HL-60 (cell line): ENCODE measurements around the gene MT1H.
"Not testable (repeated sequence)": the region's sequence is repeated elsewhere in the genome, so short reads cannot be mapped to it uniquely, and the experiment has no call there.

Experiments
- GABPA ChIP-seq: IDR thresholded peaks from 2 replicates; pipeline ENCODE4 v1.6.1; 2012; ENCODE audit warnings: low read depth
- POLR2AphosphoS5 ChIP-seq: IDR thresholded peaks from 2 replicates; pipeline ENCODE4 v1.6.1; 2012; ENCODE audit warnings: low read depth
- SPI1 ChIP-seq: IDR thresholded peaks from 2 replicates; pipeline ENCODE4 v1.6.1; 2012; ENCODE audit warnings: low read depth, mild to moderate bottlenecking, borderline replicate concordance
- TF ChIP-seq, protein P1 (sequence below): IDR thresholded peaks from one replicate; pipeline ENCODE4 v1.5.1; 2011; ENCODE audit warnings: low read length, control low read depth, inconsistent platforms; ENCODE audit not compliant: insufficient read depth
- TF ChIP-seq, protein P2 (sequence below): IDR thresholded peaks from 2 replicates; pipeline ENCODE4 v1.6.1; 2012; ENCODE audit warnings: low read depth; ENCODE audit not compliant: insufficient replicate concordance

DNA sequence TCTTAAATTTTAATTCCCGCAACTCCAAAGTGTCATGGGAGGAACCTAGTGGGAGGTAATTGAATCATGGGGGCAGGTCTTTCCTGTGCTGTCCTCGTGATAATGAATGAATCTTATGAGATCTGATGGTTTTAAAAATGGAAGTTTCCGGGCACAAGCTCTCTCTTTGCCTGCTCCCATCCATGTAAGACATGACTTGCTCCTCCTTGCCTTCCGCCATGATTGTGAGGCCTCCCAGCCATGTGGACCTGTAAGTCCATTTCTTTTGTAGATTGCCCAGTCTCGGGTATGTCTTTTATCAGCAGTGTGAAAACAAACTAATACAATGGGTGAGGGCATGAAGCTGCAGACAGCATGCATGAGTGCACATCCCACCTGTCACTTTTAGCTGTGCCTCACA, 46.4 kb upstream of the MT1H start:
- TF ChIP-seq, protein P1, sequence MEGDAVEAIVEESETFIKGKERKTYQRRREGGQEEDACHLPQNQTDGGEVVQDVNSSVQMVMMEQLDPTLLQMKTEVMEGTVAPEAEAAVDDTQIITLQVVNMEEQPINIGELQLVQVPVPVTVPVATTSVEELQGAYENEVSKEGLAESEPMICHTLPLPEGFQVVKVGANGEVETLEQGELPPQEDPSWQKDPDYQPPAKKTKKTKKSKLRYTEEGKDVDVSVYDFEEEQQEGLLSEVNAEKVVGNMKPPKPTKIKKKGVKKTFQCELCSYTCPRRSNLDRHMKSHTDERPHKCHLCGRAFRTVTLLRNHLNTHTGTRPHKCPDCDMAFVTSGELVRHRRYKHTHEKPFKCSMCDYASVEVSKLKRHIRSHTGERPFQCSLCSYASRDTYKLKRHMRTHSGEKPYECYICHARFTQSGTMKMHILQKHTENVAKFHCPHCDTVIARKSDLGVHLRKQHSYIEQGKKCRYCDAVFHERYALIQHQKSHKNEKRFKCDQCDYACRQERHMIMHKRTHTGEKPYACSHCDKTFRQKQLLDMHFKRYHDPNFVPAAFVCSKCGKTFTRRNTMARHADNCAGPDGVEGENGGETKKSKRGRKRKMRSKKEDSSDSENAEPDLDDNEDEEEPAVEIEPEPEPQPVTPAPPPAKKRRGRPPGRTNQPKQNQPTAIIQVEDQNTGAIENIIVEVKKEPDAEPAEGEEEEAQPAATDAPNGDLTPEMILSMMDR, result not testable (repeated sequence)
- not testable (repeated sequence) for TF ChIP-seq POLR2AphosphoS5, SPI1, GABPA
- TF ChIP-seq, protein P2, sequence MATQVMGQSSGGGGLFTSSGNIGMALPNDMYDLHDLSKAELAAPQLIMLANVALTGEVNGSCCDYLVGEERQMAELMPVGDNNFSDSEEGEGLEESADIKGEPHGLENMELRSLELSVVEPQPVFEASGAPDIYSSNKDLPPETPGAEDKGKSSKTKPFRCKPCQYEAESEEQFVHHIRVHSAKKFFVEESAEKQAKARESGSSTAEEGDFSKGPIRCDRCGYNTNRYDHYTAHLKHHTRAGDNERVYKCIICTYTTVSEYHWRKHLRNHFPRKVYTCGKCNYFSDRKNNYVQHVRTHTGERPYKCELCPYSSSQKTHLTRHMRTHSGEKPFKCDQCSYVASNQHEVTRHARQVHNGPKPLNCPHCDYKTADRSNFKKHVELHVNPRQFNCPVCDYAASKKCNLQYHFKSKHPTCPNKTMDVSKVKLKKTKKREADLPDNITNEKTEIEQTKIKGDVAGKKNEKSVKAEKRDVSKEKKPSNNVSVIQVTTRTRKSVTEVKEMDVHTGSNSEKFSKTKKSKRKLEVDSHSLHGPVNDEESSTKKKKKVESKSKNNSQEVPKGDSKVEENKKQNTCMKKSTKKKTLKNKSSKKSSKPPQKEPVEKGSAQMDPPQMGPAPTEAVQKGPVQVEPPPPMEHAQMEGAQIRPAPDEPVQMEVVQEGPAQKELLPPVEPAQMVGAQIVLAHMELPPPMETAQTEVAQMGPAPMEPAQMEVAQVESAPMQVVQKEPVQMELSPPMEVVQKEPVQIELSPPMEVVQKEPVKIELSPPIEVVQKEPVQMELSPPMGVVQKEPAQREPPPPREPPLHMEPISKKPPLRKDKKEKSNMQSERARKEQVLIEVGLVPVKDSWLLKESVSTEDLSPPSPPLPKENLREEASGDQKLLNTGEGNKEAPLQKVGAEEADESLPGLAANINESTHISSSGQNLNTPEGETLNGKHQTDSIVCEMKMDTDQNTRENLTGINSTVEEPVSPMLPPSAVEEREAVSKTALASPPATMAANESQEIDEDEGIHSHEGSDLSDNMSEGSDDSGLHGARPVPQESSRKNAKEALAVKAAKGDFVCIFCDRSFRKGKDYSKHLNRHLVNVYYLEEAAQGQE, result not testable (repeated sequence)
